Stimulated activated CD8-positive, alpha-beta memory T cell treated with anti-CD3 and anti-CD28 coated beads, Interleukin-7, amount 100 ng/mL, for 1 hour (primary cell): ENCODE results near the gene IFNAR1.
"Not testable (repeated sequence)": the region's sequence is repeated elsewhere in the genome, so short reads cannot be mapped to it uniquely, and the experiment has no call there.

ENCODE experiments used
- DNase-seq, 2 donors: peaks; one replicate each; pipeline ENCODE4 v3.0.0-alpha.2; 2020; ENCODE audit warnings: low read depth in 2 of 2

IFNAR1 gene

DNA sequence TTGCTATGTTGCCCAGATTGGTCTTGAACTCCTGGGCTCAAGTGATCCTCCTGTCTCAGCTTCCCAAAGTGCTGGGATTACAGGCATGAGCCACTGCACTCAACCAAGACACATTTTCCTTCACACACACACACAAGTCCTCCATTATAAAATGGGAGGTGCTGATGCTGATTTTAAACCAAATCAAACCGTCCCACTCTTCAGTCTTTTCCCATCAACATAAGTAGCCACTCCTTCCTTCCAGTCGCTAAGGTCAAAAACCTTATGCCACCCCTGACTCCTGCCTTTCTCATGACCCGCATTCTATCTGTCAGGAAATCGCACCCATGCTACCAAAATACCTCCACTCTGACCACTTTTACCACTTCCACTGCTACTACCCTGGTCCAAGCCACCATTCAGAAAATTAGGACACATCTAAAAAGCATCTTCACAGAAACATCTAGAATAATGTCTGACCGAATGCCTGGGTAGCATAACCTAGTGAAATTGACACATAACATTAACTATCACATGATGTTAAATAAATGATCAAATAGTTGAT lies 50.4 kb downstream of the IFNAR1 start:
- no peak for DNase-seq

DNA sequence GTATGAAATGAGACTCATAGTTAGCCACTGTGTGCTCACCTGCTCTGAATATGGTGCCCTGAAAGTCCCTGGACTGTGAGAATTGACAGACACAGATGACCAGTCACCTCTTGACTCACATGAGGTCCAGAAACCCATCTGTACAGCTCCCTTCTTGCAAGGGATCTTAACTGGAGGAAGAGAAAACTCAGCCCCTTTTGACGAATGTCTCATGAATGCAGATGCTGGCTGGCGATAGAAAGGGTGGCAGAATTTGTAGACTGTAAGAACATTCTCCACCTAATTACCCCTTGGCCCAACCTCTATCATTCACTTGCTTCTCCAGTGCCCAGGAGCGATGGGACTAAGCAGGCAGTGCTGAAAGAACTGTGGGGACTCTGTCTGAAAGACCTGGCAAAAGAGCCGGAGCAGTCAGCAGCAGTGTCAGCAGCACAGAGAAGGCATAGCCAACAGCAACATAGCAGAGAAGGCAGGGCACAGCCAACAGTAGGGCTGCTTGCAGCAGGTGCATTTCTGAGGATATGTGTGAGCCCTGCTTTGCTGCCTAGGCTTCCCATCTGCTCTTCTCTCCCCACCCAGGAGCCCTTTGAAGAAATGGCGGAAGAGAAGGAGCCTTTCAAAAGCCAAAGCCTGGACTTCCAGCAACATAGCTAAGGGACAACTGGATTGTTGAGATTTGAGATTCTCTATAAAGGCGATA lies 52.6 kb downstream of the IFNAR1 start:
- DNase-seq, result no peak

DNA sequence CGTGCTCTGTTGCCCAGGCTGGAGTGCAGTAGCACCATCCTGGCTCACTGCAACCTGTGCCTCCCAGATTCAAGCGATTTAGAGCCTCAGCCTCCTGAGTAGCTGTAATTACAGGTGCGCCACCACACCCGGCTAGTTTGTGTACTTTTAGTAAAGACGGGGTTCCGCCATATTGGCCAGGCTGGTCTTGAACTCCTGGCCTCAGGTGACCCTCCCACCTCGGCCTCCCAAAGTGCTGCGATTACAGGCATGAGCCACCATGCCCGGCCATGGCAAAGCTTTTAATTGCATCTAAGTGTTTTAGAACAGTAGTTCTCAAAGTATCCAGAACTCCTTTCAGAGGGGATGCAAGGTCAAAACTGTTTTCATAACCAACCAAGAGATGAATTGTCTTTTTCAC lies 53.3 kb downstream of the IFNAR1 start:
- no peak for DNase-seq

- DNase-seq, result not testable (repeated sequence)
Measured at GRCh38 chr21:33379934-33380333, 55.2 kb downstream of the IFNAR1 start.

GRCh38 chr21:33380483-33380998 lies 55.8 kb downstream of the IFNAR1 start:
- DNase-seq, result peak; percentile 54 to 59

DNA sequence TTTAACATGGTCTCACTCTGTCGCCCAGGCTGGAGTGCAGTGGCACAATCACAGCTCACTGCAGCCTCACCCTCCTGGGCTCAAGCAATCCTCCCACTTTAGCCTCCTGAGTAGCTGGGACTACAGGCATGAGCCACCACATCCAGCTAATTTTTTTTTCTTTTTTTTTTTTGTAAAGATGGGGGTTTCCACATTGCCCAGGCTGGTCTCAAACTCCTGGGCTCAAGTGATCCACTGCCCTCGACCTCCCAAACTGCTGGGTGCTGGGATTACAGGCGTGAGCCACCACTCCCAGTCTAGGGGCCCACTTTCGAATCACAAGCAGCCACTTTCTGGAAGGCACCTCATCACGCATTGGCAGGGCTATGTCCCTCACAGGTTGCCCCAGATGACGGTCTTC lies 56.6 kb downstream of the IFNAR1 start:
- DNase-seq, result not testable (repeated sequence)

GRCh38 chr21:33383056-33383888 lies 58.5 kb downstream of the IFNAR1 start:
- peak in 1 of 2 donors; percentile 46 for DNase-seq

- no peak for DNase-seq
Measured at GRCh38 chr21:33384841-33385331, 60.1 kb downstream of the IFNAR1 start.

DNA sequence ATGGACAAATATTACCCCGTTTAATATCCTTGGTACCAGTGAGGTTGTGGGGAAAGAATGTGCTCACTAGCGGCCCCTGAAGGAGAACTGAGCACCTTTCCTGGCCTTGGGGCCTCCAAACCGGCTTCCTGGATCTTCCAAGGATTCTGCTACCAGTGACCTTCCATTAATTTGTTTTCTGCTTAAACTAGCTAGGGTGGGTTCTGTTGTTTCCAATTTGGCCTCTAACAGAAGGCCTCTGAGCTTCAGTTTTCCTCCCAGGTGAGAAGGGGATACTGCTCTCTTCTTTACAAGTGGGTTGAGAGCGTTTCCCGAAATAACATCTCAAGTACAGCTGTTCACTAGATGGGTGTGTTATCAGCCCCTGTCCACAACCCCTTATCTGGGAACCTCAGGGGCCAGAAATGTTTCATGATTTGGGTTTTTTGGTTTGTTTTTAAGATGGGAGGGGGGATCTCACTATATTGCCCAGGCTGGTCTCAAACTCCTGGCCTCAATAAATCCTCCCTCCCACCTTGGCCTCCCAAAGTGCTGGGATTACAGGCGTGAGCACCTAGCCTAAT lies 61.5 kb downstream of the IFNAR1 start:
- DNase-seq, result no peak

DNA sequence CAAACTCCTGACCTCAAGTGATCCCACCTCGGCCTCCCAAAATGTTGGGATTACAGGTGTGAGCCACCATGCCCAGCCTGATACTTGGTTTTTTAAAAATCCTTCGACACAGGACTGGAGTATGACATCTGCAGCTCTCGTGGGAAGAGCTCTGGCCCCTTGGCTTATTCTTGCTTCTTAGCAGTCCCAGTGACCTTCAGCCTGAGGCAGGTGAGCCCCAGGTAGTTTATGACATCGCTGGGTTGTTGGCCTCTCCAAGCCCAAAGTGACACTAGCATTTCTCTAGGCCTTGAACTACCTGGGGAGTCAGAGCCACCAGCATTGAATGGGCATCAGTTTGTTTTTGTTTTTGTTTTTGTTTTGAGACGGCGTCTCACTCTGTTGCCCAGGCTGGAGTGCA lies 62.5 kb downstream of the IFNAR1 start:
- DNase-seq, result no peak

DNA sequence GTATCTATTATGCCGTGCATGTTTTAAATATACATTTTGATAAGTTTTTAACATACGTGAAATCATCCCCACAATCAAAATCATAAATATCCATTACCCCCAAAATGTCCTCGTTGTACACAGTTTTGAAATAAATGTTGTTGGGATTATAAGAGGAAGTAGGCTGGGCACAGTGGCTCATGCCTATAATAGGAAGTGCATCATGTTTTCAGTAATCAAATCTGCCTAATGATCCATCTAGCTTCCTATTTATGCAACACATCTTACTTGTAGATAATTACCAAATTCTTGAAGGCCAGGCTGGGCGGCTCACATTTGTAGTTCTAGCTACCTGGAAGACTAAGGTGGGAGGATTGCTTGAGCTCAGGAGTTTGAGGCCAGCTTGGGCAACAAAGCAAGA lies 63.4 kb downstream of the IFNAR1 start:
- no peak for DNase-seq

- DNase-seq, result no peak
Measured at GRCh38 chr21:33390479-33390878, 65.7 kb downstream of the IFNAR1 start.

DNA sequence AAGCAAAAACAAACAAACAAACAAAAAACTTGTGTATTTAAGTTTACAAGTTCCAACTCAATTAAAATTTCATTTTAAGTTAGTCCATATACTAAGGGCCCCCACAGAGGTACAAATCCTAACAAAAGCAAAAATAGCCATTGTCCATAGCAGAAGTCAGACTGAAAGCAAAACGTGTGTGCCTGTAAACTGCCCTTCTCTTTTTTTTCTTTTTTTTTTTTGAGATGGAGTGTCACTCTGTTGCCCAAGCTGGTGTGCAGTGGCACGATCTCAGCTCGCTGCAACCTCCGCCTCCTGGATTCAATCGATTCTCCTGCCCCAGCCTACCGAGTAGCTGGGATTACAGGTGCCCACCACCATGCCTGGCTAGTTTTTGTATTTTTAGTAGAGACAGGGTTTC lies 66.9 kb downstream of the IFNAR1 start:
- DNase-seq, result no peak

- DNase-seq, result no peak
Measured at GRCh38 chr21:33392284-33392985, 67.7 kb downstream of the IFNAR1 start.

GRCh38 chr21:33393348-33393747 lies 68.6 kb downstream of the IFNAR1 start:
- DNase-seq, result no peak

- no peak for DNase-seq
Measured at GRCh38 chr21:33394260-33394659, 69.5 kb downstream of the IFNAR1 start.

DNA sequence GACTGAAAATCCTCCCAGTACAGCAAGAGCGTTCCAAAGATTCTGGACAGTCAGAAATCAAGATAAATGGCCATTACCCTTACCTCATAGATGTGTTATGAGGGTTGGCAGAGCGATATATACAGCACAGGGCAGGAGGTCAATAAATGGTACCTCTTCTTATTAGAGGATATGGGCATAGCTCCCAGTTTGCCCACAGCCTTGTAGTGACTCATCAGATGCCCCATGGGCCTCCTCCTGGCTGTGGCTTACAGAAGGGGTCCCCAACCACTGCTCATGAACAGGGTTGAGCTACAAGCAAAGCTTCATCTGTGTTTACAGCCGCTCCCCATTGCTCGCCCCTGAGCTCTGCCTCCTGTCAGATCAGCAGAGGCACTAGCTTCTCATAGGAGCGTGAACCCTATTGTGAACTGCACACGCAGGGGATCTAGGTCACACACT lies 71.1 kb downstream of the IFNAR1 start:
- no peak for DNase-seq

GRCh38 chr21:33396436-33396835 lies 71.7 kb downstream of the IFNAR1 start:
- DNase-seq, result no peak

DNA sequence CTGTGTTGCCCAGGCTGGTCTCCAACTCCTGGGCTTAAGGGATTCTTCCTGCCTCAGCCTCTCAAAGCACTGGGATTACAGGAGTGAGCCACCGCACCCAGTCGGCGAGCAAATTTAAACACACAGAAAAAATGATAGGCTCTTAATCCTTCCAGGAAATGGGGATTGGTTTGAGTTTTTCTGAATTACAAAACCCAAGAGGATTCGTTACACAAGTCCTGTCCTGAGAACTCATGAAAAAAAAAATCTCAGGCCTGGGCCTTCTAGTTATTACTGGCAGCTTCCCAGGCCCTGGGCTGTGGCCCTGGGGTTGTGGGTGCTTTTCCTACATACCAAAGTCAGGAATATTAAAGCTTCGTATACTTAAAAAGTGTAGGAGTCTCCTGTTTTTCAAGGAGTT lies 72.2 kb downstream of the IFNAR1 start:
- DNase-seq, result no peak

- no peak for DNase-seq
Measured at GRCh38 chr21:33397717-33398116, 72.9 kb downstream of the IFNAR1 start.

- DNase-seq, result no peak
Measured at GRCh38 chr21:33398361-33398760, 73.6 kb downstream of the IFNAR1 start.

DNA sequence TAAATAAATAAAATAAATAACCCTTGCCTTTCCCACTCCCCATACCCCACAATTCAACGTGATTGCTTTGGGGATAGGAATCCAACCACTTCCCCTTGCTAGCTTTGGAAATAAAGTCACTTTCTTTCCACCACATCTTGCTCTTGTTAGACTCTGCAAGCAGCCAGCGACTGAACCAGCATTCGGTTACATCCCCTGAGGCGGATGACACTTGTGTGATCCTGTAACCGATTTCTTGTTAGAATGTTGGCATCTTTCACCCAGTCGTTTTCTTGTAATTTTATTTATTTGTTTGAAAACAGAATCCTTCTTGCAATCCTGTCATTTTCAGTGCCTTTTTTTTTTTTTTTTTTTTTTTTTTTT lies 76.8 kb downstream of the IFNAR1 start:
- no peak for DNase-seq
